SHP77 (cell line): ENCODE measurements around the gene PLLP.

Experiments used
- DNase-seq, 2 experiments: peaks; one replicate each; lab custom pipeline; 2025; lab: John Stamatoyannopoulos, UW

PLLP gene

DNA sequence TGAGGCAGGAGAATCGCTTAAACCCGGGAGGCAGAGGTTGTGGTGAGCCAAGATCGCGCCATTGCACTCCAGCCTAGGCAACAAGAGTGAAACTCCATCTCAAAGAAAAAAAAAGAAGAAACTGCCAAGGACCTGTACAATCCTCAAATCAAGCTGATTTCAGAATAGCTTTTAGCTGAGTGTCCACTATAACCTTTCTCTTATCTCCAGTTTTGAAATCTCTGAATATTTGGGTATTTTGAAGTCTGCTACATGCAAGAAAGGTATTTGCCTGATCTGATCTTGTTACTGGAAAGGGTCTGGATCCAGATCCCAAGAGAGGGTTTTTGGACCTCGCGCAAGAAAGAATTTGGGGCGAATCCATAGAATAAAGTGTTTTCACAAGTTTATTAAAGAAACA, 58.5 kb downstream of the PLLP start:
- no peak for DNase-seq

DNA sequence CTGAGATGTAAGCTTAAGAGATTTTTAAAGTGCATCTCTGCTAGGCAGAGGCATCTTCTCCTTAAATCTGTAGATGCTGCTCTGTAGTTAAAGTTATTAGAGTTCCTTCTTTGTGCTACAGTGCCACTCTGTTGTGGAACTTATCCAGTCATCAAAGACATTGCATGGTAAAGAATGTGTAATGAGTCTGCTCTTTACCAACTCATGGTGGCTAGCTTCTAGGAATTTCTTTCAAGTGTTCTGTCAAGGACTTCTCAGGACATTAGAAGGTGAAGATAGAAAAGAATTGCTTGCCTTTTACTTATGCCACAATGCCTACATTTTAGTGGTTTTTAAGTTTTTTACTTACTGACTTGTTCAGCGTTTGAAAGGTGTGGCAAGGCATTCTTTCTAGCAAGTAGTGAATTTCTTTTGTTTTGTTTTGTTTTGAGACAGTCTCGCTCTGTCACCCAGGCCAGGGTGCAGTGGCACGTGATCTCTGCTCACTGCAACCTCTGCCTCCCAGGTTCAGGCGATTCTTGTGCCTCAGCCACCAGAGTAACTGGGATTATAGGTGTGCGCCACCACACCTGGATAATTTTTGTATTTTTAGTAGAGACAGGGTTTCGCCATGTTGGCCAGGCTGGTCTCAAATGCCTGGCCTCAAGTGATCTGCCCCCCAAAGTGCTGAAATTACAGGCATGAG, 59.7 kb downstream of the PLLP start:
- no peak for DNase-seq

DNA sequence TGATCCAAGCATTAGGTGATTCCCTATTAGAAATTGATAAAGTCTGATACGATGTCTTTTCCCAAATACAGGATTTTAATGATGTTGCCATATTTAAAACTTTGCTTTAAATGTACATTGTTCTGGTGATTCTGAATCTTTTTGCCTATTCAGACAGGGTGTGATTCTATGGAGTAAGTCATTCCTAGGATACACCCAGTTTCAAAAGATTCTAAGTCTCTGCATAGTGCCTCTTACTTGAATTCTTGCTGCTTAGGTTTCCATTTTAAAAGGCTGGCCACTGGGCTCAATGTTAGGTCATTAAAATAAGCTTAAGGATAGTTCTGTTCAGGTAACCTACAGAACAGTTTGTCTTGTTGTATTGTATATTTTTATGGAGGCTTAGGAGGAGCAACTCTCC, 61.4 kb downstream of the PLLP start:
- DNase-seq = no peak

DNA sequence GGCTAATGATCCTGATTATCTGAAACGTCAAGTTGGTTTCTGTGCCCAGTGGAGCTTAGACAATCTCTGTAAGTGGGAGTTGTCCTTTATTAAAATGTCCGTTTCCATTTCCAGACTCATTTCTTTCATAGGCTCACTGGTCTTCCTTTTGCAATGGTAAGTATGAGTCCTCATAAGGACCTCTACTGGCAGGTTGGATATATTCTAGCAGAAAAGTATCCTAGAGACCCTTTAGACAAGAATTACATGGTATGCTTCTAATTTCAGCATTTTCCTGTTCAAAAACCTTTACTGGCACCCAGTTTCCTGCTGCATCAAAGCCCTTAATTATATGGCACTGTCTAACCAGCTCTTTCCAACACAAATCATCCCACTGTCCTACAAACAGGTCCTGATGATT, 67.5 kb downstream of the PLLP start:
- DNase-seq = no peak

DNA sequence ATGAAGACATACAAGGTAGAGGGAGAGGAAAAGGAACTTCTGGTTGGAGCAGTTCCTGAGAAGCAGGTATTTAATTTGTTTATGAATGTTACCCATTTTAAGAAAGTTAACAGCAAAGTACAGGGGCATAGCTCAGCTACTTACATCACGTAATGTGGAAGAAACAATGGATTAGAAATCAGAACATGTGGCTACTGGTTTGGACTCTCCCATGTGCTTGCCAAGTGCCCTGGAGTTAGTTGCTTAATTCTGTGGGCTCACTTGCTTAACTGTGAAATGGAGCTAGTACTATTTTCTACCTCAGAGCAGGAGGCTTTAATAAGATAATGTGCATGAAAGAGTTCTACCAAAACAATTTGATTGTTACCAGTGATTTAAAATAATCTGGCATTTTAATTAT, 71.0 kb downstream of the PLLP start:
- no peak for DNase-seq

DNA sequence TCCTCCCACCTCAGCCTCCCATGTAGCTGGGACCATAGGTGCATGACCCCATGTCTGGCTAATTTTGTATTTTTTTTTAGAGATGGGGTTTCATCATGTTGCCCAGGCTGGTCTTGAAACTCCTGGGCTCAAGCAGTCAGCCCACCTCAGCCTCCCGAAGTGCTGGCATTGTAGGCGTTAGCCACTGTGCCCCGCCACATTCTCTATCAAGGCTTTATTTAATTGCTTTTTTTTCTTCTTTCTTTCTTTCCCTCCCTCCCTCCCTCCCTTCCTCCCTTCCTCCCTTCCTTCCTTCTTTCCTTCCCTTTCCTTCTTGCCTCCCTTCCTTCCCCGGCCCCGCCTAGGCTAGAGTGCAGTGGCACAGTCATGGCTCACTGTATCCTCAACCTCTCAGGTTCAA, 74.7 kb downstream of the PLLP start:
- no peak for DNase-seq

DNA sequence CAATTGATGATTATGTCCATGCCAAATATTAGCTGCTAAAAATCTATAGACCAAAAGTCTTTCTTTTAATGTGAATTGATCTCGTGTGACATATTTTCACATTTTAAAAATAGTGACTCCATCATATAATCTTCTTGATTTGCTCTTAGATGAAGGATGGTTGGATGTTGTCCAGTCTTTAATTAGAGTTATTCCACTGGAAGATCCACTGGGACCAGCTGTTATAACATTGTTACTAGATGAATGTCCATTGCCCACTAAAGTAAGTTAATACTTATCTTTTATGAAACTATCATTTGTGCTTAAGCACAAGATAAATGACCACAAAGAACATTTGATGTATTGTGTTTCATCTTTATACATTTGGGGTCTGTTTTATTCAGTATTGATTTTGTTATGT, 75.5 kb downstream of the PLLP start:
- DNase-seq = no peak
